ENCODE results near the gene ABL1. TPM values are rescaled to one million over a fixed set of nuclear protein-coding genes. Genes with fewer than 3 reads are reported as not detected.

ABL1 gene
- total RNA-seq, 1 experiment from 2014 or later: 83.6 TPM

DNA sequence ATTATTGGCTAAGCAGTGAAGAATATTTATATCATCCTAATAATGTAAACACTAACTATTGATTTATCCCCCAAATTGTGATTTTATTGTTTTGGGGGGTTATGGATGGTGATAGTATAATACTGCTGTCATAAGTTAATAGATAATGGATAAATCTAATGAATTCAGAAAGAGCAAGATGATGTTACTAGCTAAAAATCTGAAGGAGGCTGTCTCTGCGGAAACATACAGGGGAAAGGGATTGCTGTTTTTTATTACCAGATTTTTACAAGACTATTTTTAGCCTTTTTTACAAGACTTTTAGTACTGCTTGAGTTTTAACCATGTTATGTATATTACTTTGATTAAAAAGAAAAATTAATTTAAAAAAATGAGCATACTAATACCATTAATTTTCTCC lies 5.3 kb upstream of the ABL1 start:
- Histone ChIP-seq H3K23ac (ENCODE audit: insufficient read length, low read depth, low read length) (no peak overlapping the region), H3K14ac (ENCODE audit: insufficient read depth, low read length) (no peak overlapping the region), H3T11ph (ENCODE audit: low read length) (no peak overlapping the region), H4K20me1 (ENCODE audit: control insufficient read depth, insufficient read depth, insufficient read length) (no peaks in the 10 kb centered on the region), H3K4me2 (ENCODE audit: insufficient read depth, insufficient read length, low read length) (no peak overlapping the region), H4K8ac (replicated peaks; ENCODE audit: insufficient read length, low read depth, low read length) (no peak overlapping the region), H2BK15ac (ENCODE audit: low read depth, low read length) (no peak overlapping the region), H2AFZ (ENCODE audit: low read length) (no peak overlapping the region), H2BK120ac (ENCODE audit: low read depth, low read length, poor library complexity, severe bottlenecking) (no peak overlapping the region), H3K23me2 (ENCODE audit: insufficient read length, low read depth, low read length, poor library complexity, severe bottlenecking) (peaks cover 4% of the 10 kb centered on the region), H3K9ac (ENCODE audit: extremely low read depth, insufficient read length, low read length) (no peak overlapping the region), H2BK12ac (ENCODE audit: insufficient read length, low read depth, low read length) (no peak overlapping the region), H3K56ac (ENCODE audit: insufficient read length, low read depth, low read length) (no peak overlapping the region), H3K27ac (ENCODE audit: insufficient read length, low read depth, low read length) (no peak overlapping the region), H4K91ac (ENCODE audit: insufficient read length, low read depth, low read length) (no peak overlapping the region), H2BK20ac (ENCODE audit: low read depth, low read length, poor library complexity, severe bottlenecking) (no peak overlapping the region), H2AK5ac (ENCODE audit: insufficient read length, low read length) (no peak overlapping the region), H3K4me1 (ENCODE audit: insufficient read depth, low read length) (peaks cover 2% of the 10 kb centered on the region; the same call in 1 of the 2 replicates), H3K79me1 (ENCODE audit: insufficient read depth, low read depth, low read length, poor library complexity, severe bottlenecking) (no peaks in the 10 kb centered on the region), H3K27me3 (ENCODE audit: insufficient read depth, low read length) (no peaks in the 10 kb centered on the region), H3K9me3 (ENCODE audit: control insufficient read depth, low read depth, low read length) (no peaks in the 10 kb centered on the region), H3K4ac (ENCODE audit: low read depth, low read length) (no peak overlapping the region), H4K5ac (ENCODE audit: insufficient read length, low read depth, low read length) (no peak overlapping the region), H2BK5ac (ENCODE audit: insufficient read length, low read length) (no peak overlapping the region), H3K79me2 (ENCODE audit: insufficient read depth, low read length) (peaks cover 4% of the 10 kb centered on the region; the same call in 1 of the 2 replicates), H3K18ac (ENCODE audit: insufficient read length, low read depth, low read length) (no peak overlapping the region)
- Mint-ChIP-seq H3K27ac (no peak overlapping the region), H3K4me3 (no peak overlapping the region; a peak in 1 of 5 replicates), H3K36me3 (ENCODE audit: insufficient read depth in 1 of 3, low read depth in 3 of 3) (peaks cover 6 to 14% (median 7%) of the 10 kb centered on the region in 3 experiments; a peak in 5 of 7 replicates), H3K27me3 (ENCODE audit: low read depth) (no peaks in the 10 kb centered on the region), H3K9me3 (peaks cover 8 to 11% of the 10 kb centered on the region in 2 experiments), H3K4me1 (peaks cover 46 to 55% of the 10 kb centered on the region in 2 experiments)
- TF ChIP-seq, protein P1, sequence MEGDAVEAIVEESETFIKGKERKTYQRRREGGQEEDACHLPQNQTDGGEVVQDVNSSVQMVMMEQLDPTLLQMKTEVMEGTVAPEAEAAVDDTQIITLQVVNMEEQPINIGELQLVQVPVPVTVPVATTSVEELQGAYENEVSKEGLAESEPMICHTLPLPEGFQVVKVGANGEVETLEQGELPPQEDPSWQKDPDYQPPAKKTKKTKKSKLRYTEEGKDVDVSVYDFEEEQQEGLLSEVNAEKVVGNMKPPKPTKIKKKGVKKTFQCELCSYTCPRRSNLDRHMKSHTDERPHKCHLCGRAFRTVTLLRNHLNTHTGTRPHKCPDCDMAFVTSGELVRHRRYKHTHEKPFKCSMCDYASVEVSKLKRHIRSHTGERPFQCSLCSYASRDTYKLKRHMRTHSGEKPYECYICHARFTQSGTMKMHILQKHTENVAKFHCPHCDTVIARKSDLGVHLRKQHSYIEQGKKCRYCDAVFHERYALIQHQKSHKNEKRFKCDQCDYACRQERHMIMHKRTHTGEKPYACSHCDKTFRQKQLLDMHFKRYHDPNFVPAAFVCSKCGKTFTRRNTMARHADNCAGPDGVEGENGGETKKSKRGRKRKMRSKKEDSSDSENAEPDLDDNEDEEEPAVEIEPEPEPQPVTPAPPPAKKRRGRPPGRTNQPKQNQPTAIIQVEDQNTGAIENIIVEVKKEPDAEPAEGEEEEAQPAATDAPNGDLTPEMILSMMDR (conservative IDR thresholded peaks at IDR 0.05): no peak
- no peak for DNase-seq
- no CpG with 5 or more reads among the region's 1 CpG for WGBS (ENCODE audit: extremely low coverage, insufficient read length, low lambda C conversion rate)
